Endothelial cell of umbilical vein (primary cell): ENCODE measurements around the gene HSPA2. TPM values are rescaled to one million over a fixed set of nuclear protein-coding genes. Genes with fewer than 3 reads are reported as not detected.

ENCODE experiments used
- BruUV-seq: library from RNA; stranded (reverse); fragments of 400-500 nt; replicated peaks from 2 replicates; lab custom pipeline; 2021; lab: Mats Ljungman, UMichigan
- CTCF ChIA-PET: fragments of 300-600, 350-600 bp; sonication (Branson Sonifier 250); formaldehyde crosslinking; loops from one replicate; lab custom pipeline; 2021; ENCODE audit warnings: antibody characterized with exemption, inconsistent platforms; lab: Charles Lee
- POLR2A ChIA-PET: fragments of 300-600, 350-600 bp; sonication (Branson Sonifier 250); formaldehyde crosslinking; loops from one replicate; lab custom pipeline; 2021; ENCODE audit warnings: antibody characterized with exemption, inconsistent platforms; lab: Charles Lee
- DNase-seq: peaks from one replicate; pipeline ENCODE4 v3.0.0-alpha.2; 2011; ENCODE audit warnings: low read depth, low spot score
- FAIRE-seq: peaks from 2 replicates; lab custom pipeline; 2011; peaks lifted over from hg19 to GRCh38; lab: Jason Lieb, UNC
- H2AFZ ChIP-seq: 2 replicates; pipeline ENCODE4 v1.6.0; 2012; ENCODE audit warnings: low read depth, low read length, control low read depth, inconsistent platforms
- H3K27ac ChIP-seq: 2 replicates; pipeline ENCODE4 v1.5.1; 2011; ENCODE audit warnings: low read depth, mild to moderate bottlenecking, control low read depth, low read length, moderate library complexity; ENCODE audit not compliant: insufficient read depth
- H3K27me3 ChIP-seq, 2 experiments: 2 replicates each; pipeline versions ENCODE4 v1.6.0 to v1.6.1; 2011; ENCODE audit warnings: low read length in 2 of 2, mixed read lengths in 1 of 2; ENCODE audit not compliant: control insufficient read depth in 2 of 2, insufficient read depth in 2 of 2
- H3K36me3 ChIP-seq, 2 experiments: 2 replicates in 1 of 2; 3 replicates in 1 of 2; pipeline ENCODE4 v1.5.1; 2011; ENCODE audit warnings: low read length in 2 of 2, mild to moderate bottlenecking in 1 of 2, moderate library complexity in 1 of 2; ENCODE audit not compliant: control insufficient read depth in 2 of 2, insufficient read depth in 2 of 2; ENCODE audit errors: extremely low read depth in 1 of 2
- H3K4me1 ChIP-seq: 3 replicates; pipeline ENCODE4 v1.5.1; 2011; ENCODE audit warnings: mild to moderate bottlenecking, low read length; ENCODE audit not compliant: control insufficient read depth, insufficient read depth; ENCODE audit errors: extremely low read depth
- H3K4me2 ChIP-seq: 2 replicates; pipeline ENCODE4 v1.6.1; 2011; ENCODE audit warnings: low read length, control low read depth, mixed read lengths; ENCODE audit not compliant: insufficient read depth
- H3K4me3 ChIP-seq, 3 experiments: fragments of 200-600 bp in 1 of 3; sonication (generic), shearing (Covaris generic) in 1 of 3; replicated peaks in 1 of 3; 2 replicates each; pipeline ENCODE4 v1.5.1; 2011 to 2016; ENCODE audit warnings: control low read depth in 3 of 3, low read length in 3 of 3, mild to moderate bottlenecking in 2 of 3, inconsistent platforms in 1 of 3, low read depth in 1 of 3, moderate library complexity in 1 of 3; ENCODE audit not compliant: insufficient read depth in 1 of 3
- H3K79me2 ChIP-seq: 2 replicates; pipeline ENCODE4 v1.6.0; 2012; ENCODE audit warnings: low read length, inconsistent platforms; ENCODE audit not compliant: control insufficient read depth, insufficient read depth
- H3K9ac ChIP-seq: replicated peaks from 2 replicates; pipeline ENCODE3; 2011; ENCODE audit warnings: low read length, control low read depth; ENCODE audit not compliant: insufficient read depth; ENCODE audit errors: extremely low read depth
- H3K9me1 ChIP-seq: replicated peaks from 3 replicates; pipeline ENCODE4 v1.6.0; 2011; ENCODE audit warnings: mild to moderate bottlenecking, low read length; ENCODE audit not compliant: control insufficient read depth, insufficient read depth; ENCODE audit errors: extremely low read depth
- H3K9me3 ChIP-seq: replicated peaks from 2 replicates; pipeline ENCODE4 v1.5.1; 2012; ENCODE audit warnings: low read length, inconsistent platforms; ENCODE audit not compliant: control insufficient read depth, insufficient read depth
- H4K20me1 ChIP-seq: replicated peaks from 2 replicates; pipeline ENCODE3; 2011; ENCODE audit warnings: mild to moderate bottlenecking, low read length; ENCODE audit not compliant: control insufficient read depth, insufficient read depth; ENCODE audit errors: extremely low read depth
- CTCF ChIP-seq, 2 donors: IDR thresholded peaks; 1 replicate in 1 of 2; 2 replicates in 1 of 2; pipeline ENCODE4 v1.5.1; 2011; ENCODE audit warnings: low read length in 2 of 2, mild to moderate bottlenecking in 2 of 2, moderate library complexity in 2 of 2, control low read depth in 1 of 2, inconsistent platforms in 1 of 2, low read depth in 1 of 2; ENCODE audit not compliant: insufficient read depth in 1 of 2; ENCODE audit errors: extremely low read depth in 1 of 2
- EZH2 ChIP-seq: IDR thresholded peaks from 2 replicates; pipeline ENCODE4 v1.6.1; 2012; ENCODE audit warnings: borderline replicate concordance, low read depth, mild to moderate bottlenecking, moderate library complexity, low read length, inconsistent platforms; ENCODE audit not compliant: severe bottlenecking
- FOS ChIP-seq: IDR thresholded peaks from 2 replicates; pipeline ENCODE4 v1.6.1; 2011; ENCODE audit warnings: mild to moderate bottlenecking, low read length, moderate library complexity, borderline replicate concordance; ENCODE audit not compliant: insufficient read depth
- GATA2 ChIP-seq: IDR thresholded peaks from 2 replicates; pipeline ENCODE4 v1.7.0; 2011; ENCODE audit warnings: low read depth, mild to moderate bottlenecking, moderate library complexity, mixed read lengths, low read length; ENCODE audit not compliant: insufficient read length, insufficient read depth
- JUN ChIP-seq: IDR thresholded peaks from 2 replicates; pipeline ENCODE4 v1.6.1; 2011; ENCODE audit warnings: borderline replicate concordance, low read depth; ENCODE audit not compliant: insufficient read length, insufficient read depth
- MYC ChIP-seq: IDR thresholded peaks from one replicate; pipeline ENCODE4 v1.6.1; 2011; ENCODE audit warnings: mild to moderate bottlenecking, low read depth, low read length
- POLR2A ChIP-seq: IDR thresholded peaks from 2 replicates; pipeline ENCODE4 v1.6.1; 2012; ENCODE audit warnings: low read depth, mild to moderate bottlenecking, control low read depth, low read length
- POLR2AphosphoS5 ChIP-seq: IDR thresholded peaks from 2 replicates; pipeline ENCODE4 v1.6.1; 2012; ENCODE audit warnings: low read depth, mild to moderate bottlenecking, control low read depth, low read length, moderate library complexity; ENCODE audit not compliant: insufficient read depth
- dilution Hi-C: fragments of 300-500 bp; cut with MboI; formaldehyde crosslinking; loops from one replicate; pipeline ENCODE4 v1.15.0; 2019; ENCODE audit warnings: low sequenced_read_pairs; ENCODE audit not compliant: extremely low pct_ligation_motif_present
- intact Hi-C: fragments of 100-400 bp; cut with micrococcal nuclease; formaldehyde crosslinking; loops from one replicate; pipeline ENCODE4 v1.10.0; 2022
- polyA plus RNA-seq, 4 experiments: library from polyadenylated mRNA; depleted of rRNA in 3 of 4; stranded (reverse) in 3 of 4; unstranded in 1 of 4; fragments of >200 nt; gene quantifications; 2 replicates each; pipeline versions ENCODE4 v1.2.1 to v1.2.3, GENCODE V29; 2011 to 2012; ENCODE audit warnings: missing spikeins in 1 of 4
- total RNA-seq: library from RNA; stranded (reverse); gene quantifications from 2 replicates; pipeline ENCODE4 v1.2.3, GENCODE V29; 2021
- TF ChIP-seq, protein P1 (sequence below): IDR thresholded peaks from 2 replicates; pipeline ENCODE4 v1.6.1; 2011; ENCODE audit not compliant: insufficient read depth, insufficient read length

HSPA2 gene
- total and polyA plus RNA-seq, 2 donors (not counting 3 experiments of a cell fraction or from before 2014, with no cell fraction given) = 5.3 to 11.4 TPM

DNA sequence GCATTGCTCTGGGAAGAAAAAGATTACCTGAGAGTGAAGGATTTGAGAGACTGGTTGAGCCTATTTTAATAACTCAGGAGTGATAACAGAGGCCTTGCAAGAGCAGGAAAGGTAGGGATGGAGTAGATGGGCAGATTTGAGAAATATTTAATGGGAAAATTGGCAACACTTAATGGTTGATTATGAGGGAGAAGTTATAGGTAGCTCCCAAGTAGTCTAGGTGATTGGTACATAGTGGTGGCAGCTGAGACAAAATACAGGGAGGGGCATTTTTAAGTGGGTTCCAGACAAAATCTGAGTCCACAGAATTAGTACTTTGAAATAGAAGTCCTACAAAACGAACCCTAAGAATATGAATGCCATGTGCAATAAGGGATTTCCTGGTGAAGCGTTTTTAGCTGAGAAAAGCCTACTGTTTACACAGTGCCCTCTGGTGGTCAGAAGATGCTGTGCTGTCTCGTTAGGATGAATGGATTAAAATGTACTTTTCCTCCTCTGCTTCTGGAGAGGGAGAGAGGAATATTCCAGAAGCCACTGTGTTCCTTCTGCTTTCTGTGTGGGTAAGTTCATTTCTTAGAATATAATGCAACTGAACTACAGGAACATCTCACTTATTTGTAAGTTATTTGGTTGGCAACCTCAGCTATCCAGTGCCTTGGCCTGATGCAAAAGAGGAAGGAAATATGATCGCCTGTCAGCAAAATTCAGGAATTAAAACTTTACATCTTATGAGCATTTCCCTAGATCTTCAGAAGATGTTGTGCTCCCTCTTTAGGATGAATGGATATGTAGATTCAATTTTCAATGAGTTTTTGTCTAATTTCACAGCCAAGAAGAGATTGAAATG lies 29.5 kb upstream of the HSPA2 start:
- H2AFZ ChIP-seq = no peak overlapping the region
- no peaks in the 10 kb centered on the region for H3K27me3 ChIP-seq
- TF ChIP-seq GATA2 (no peak), CTCF (IDR thresholded peaks at IDR 0.05; ENCODE audit: extremely low read depth in 1 of 2, insufficient read depth in 1 of 2, low read depth in 1 of 2, low read length in 2 of 2) (peak; percentile 78 to 84), MYC (no peak)
- no peak overlapping the region for H3K9ac ChIP-seq
- intact Hi-C loops (loop anchor here (5.0 kb wide), 1 partner anchor 251 kb away; no protein-coding TSS in a partner anchor), dilution Hi-C loops (no loop called here)
- no peak overlapping the region for H3K27ac ChIP-seq
- H3K9me3 ChIP-seq = no peaks in the 10 kb centered on the region
- FAIRE-seq = peak; percentile 62
- H4K20me1 ChIP-seq = peaks cover 24% of the 10 kb centered on the region
- no TSS peak for BruUV-seq
- POLR2A ChIA-PET = no interaction called here
- DNase-seq = peak; percentile 72
- CTCF ChIA-PET = interaction anchor here (0.6 to 3.0 kb wide), 33 partner anchors 10 to 501 kb away, joined by 3 to 43 read pairs (median 5); partner anchors contain the start of genes AKAP5 and HSPA2
- H3K36me3 ChIP-seq = no peaks in the 10 kb centered on the region
- no peak overlapping the region for H3K4me3 ChIP-seq
- H3K4me2 ChIP-seq = peak overlapping the region; percentile 38
- peaks cover 21% of the 10 kb centered on the region for H3K4me1 ChIP-seq
- no peaks in the 10 kb centered on the region for H3K9me1 ChIP-seq
- H3K79me2 ChIP-seq = peaks cover 92% of the 10 kb centered on the region

- ChIA-PET POLR2A (no interaction called here), CTCF (no interaction called here)
- H3K27me3 ChIP-seq = no peaks in the 10 kb centered on the region
- TF ChIP-seq, protein P1, sequence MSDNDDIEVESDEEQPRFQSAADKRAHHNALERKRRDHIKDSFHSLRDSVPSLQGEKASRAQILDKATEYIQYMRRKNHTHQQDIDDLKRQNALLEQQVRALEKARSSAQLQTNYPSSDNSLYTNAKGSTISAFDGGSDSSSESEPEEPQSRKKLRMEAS = no peak
- TF ChIP-seq FOS (no peak), MYC (no peak), EZH2 (no peak), JUN (no peak), CTCF (IDR thresholded peaks at IDR 0.05; ENCODE audit: extremely low read depth in 1 of 2, insufficient read depth in 1 of 2, low read depth in 1 of 2, low read length in 2 of 2) (no peak), POLR2A (no peak), POLR2AphosphoS5 (no peak), GATA2 (no peak)
- peaks cover 28% of the 10 kb centered on the region for H4K20me1 ChIP-seq
- H3K9me3 ChIP-seq = no peaks in the 10 kb centered on the region
- peaks cover 2% of the 10 kb centered on the region for H3K9me1 ChIP-seq
- peaks cover 7% of the 10 kb centered on the region for H3K4me1 ChIP-seq
- no peak overlapping the region for H3K27ac ChIP-seq
- DNase-seq (no peak), FAIRE-seq (no peak)
- dilution Hi-C loops (no loop called here), intact Hi-C loops (loop anchor here (5.0 kb wide), 1 partner anchor 249 kb away; no protein-coding TSS in a partner anchor)
- H3K4me2 ChIP-seq = no peak overlapping the region
- H3K4me3 ChIP-seq = no peak overlapping the region
- no peak overlapping the region for H3K9ac ChIP-seq
- H2AFZ ChIP-seq = no peak overlapping the region
- BruUV-seq = no TSS peak
- H3K79me2 ChIP-seq = peaks cover 89% of the 10 kb centered on the region
- no peaks in the 10 kb centered on the region for H3K36me3 ChIP-seq
These were observed 27.3 kb upstream of the HSPA2 start for GRCh38 chr14:64513271-64513670.
